ENCODE results near the gene ZC3H12D. TPM values are rescaled to one million over a fixed set of nuclear protein-coding genes. Genes with fewer than 3 reads are reported as not detected.

The ZC3H12D gene
- 1 to 10 TPM; 4.7 to 9.2 (median 7.3) TPM for polyA plus RNA-seq (ENCODE audit: low read depth in 6 of 6)

GRCh38 chr6:149484733-149485700 is at the start of gene ZC3H12D:
ZC3H12D (minus strand) TSS chr6:149485014; CDS start chr6:149474543, 10,471 bp downstream.
- H3K27me3 Mint-ChIP-seq = no peaks in the 10 kb centered on the region
- H3K4me1 Mint-ChIP-seq = peaks cover 63 to 99% (median 86%) of the 10 kb centered on the region in 3 donors
- H3K27ac Mint-ChIP-seq = peak within 1 kb of the TSS; percentile 96 to 100 (median 99)
- peaks cover 0 to 1% (median 0%) of the 10 kb centered on the region in 7 donors for H3K9me3 Mint-ChIP-seq
- peaks cover 0 to 2% of the 10 kb centered on the region in 2 donors for H3K36me3 Mint-ChIP-seq
- ATAC-seq (ENCODE audit: low read depth in 2 of 2) (peak; percentile 49 to 51), DNase-seq (peak; percentile 81)
- peak within 1 kb of the TSS; percentile 94 to 99 (median 97) for H3K4me3 Mint-ChIP-seq

DNA sequence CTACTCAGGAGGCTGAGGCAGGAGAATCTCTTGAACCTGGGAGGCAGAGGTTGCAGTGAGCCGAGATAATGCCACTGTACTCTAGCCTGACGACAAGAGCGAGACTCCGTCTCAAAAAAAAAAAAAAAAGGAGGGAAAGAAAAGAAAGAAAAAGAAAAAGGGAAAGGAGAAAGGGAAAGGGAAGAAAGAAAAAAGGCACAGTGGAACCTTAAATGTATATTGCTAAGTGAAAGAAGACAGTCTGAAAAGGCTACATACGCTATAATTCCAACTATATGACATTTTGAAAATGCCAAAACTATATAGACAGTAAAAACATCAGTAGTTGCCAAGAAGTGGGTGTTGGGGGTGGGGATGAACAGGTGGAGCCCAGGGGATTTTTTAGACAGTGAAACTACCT is 44.8 kb upstream of the ZC3H12D start:
- peaks cover 0 to 4% (median 2%) of the 10 kb centered on the region in 3 donors for H3K4me1 Mint-ChIP-seq
- H3K36me3 Mint-ChIP-seq = peaks cover 26 to 28% of the 10 kb centered on the region in 2 donors
- ATAC-seq (ENCODE audit: low read depth in 2 of 2) (no peak), DNase-seq (no peak)
- no peaks in the 10 kb centered on the region for H3K27me3 Mint-ChIP-seq
- H3K4me3 Mint-ChIP-seq = peak overlapping the region in 1 of 8 donors; percentile 9
- no peaks in the 10 kb centered on the region for H3K9me3 Mint-ChIP-seq
- H3K27ac Mint-ChIP-seq = peak overlapping the region in 1 of 6 donors; percentile 82

DNA sequence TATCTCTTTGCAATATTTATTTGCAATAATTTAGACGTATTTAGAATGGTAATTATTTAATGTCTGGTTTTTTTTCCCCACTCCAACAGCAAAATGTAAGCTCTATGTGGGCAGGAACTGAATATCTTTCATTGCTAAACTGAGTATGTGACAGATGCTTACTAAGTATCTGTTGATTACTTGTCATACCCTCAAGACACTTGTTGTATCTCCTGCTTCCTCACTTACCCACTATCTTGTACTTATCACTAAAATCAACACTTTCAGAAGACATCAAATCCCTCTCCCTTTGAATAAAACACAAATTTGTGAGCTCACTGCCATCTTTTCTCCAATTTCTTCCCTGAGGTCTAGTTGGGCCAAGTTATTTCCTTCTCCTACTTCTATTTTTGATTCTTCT is 30.7 kb upstream of the ZC3H12D start:
- DNase-seq (no peak), ATAC-seq (ENCODE audit: low read depth in 2 of 2) (no peak)
- H3K27ac Mint-ChIP-seq = peak overlapping the region in 3 of 6 donors; percentile 22 to 67 (median 50)
- H3K9me3 Mint-ChIP-seq = no peaks in the 10 kb centered on the region
- H3K36me3 Mint-ChIP-seq = peaks cover 11 to 15% of the 10 kb centered on the region in 2 donors
- H3K27me3 Mint-ChIP-seq = no peaks in the 10 kb centered on the region
- H3K4me3 Mint-ChIP-seq = no peak overlapping the region
- peaks cover 10 to 22% (median 17%) of the 10 kb centered on the region in 3 donors for H3K4me1 Mint-ChIP-seq

- Mint-ChIP-seq H3K4me1 (peaks cover 10 to 21% (median 17%) of the 10 kb centered on the region in 3 donors), H3K36me3 (peaks cover 11 to 15% of the 10 kb centered on the region in 2 donors), H3K4me3 (no peak overlapping the region), H3K27me3 (no peaks in the 10 kb centered on the region), H3K27ac (peak overlapping the region in 2 of 6 donors; percentile 2 to 21), H3K9me3 (no peaks in the 10 kb centered on the region)
- ATAC-seq (ENCODE audit: low read depth in 2 of 2) (no peak), DNase-seq (no peak)
Measured at GRCh38 chr6:149513915-149514314, 29.1 kb upstream of the ZC3H12D start.

- Mint-ChIP-seq H3K27me3 (no peaks in the 10 kb centered on the region), H3K36me3 (peaks cover 6 to 13% of the 10 kb centered on the region in 2 donors), H3K4me3 (no peak overlapping the region), H3K9me3 (no peaks in the 10 kb centered on the region), H3K4me1 (peaks cover 7 to 12% (median 10%) of the 10 kb centered on the region in 3 donors), H3K27ac (peak overlapping the region in 1 of 6 donors; percentile 61)
- ATAC-seq (ENCODE audit: low read depth in 2 of 2) (no peak), DNase-seq (no peak)
Measured at GRCh38 chr6:149510793-149511512, 26.1 kb upstream of the ZC3H12D start.

GRCh38 chr6:149508485-149508884 is 23.7 kb upstream of the ZC3H12D start:
- H3K4me1 Mint-ChIP-seq = peaks cover 5 to 16% (median 7%) of the 10 kb centered on the region in 3 donors
- no peak overlapping the region for H3K4me3 Mint-ChIP-seq
- ATAC-seq (ENCODE audit: low read depth in 2 of 2) (no peak), DNase-seq (no peak)
- peak overlapping the region in 1 of 6 donors; percentile 9 for H3K27ac Mint-ChIP-seq
- H3K9me3 Mint-ChIP-seq = no peaks in the 10 kb centered on the region
- H3K27me3 Mint-ChIP-seq = no peaks in the 10 kb centered on the region
- H3K36me3 Mint-ChIP-seq = peaks cover 13 to 19% of the 10 kb centered on the region in 2 donors

DNA sequence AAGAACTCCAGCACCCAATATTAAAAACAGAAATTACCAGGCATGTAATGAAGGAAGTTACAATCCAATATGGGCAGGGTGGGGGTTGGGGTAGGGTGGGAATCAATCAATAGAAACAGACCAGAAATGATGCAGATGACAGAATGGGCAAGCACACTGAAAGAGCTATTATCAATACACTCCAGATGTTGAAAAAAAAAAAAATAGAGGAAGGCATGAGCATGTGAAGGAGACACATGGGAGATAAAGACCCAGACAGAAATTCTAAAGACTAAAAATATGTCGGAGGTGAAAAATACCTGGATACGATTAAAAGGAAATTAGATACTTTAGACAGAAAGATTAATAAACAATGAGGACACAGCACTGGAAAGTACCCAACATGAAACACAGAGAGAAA is 19.1 kb upstream of the ZC3H12D start:
- Mint-ChIP-seq H3K27me3 (no peaks in the 10 kb centered on the region), H3K4me1 (peaks cover 5 to 25% (median 17%) of the 10 kb centered on the region in 3 donors), H3K36me3 (peaks cover 13 to 19% of the 10 kb centered on the region in 2 donors), H3K27ac (peak overlapping the region in 4 of 6 donors; percentile 5 to 88 (median 66)), H3K4me3 (no peak overlapping the region), H3K9me3 (no peaks in the 10 kb centered on the region)
- ATAC-seq (ENCODE audit: low read depth in 2 of 2) (no peak), DNase-seq (no peak)

GRCh38 chr6:149503276-149503675 is 18.5 kb upstream of the ZC3H12D start:
- Mint-ChIP-seq H3K27me3 (no peaks in the 10 kb centered on the region), H3K36me3 (peaks cover 13 to 19% of the 10 kb centered on the region in 2 donors), H3K4me3 (no peak overlapping the region), H3K27ac (peak overlapping the region in 4 of 6 donors; percentile 11 to 87 (median 77)), H3K9me3 (no peaks in the 10 kb centered on the region), H3K4me1 (peaks cover 5 to 25% (median 19%) of the 10 kb centered on the region in 3 donors)
- ATAC-seq (ENCODE audit: low read depth in 2 of 2) (no peak), DNase-seq (no peak)

- Mint-ChIP-seq H3K27ac (peak overlapping the region; percentile 32 to 84 (median 65)), H3K27me3 (no peaks in the 10 kb centered on the region), H3K36me3 (peaks cover 8 to 19% of the 10 kb centered on the region in 2 donors), H3K4me1 (peaks cover 1 to 25% (median 19%) of the 10 kb centered on the region in 3 donors), H3K4me3 (no peak overlapping the region), H3K9me3 (no peaks in the 10 kb centered on the region)
- no peak for ATAC-seq (ENCODE audit: low read depth in 2 of 2)
- no peak for DNase-seq
Measured at GRCh38 chr6:149501768-149502167, 17.0 kb upstream of the ZC3H12D start.

- Mint-ChIP-seq H3K4me3 (no peak overlapping the region), H3K9me3 (no peaks in the 10 kb centered on the region), H3K27ac (peak overlapping the region in 2 of 6 donors; percentile 12 to 83), H3K27me3 (no peaks in the 10 kb centered on the region), H3K4me1 (peaks cover 4 to 27% (median 19%) of the 10 kb centered on the region in 3 donors), H3K36me3 (peaks cover 8 to 19% of the 10 kb centered on the region in 2 donors)
- DNase-seq (no peak), ATAC-seq (ENCODE audit: low read depth in 2 of 2) (no peak)
Measured at GRCh38 chr6:149501201-149501600, 16.4 kb upstream of the ZC3H12D start.

GRCh38 chr6:149500096-149500495 is 15.3 kb upstream of the ZC3H12D start:
- Mint-ChIP-seq H3K4me3 (no peak overlapping the region), H3K4me1 (peaks cover 11 to 39% (median 27%) of the 10 kb centered on the region in 3 donors), H3K9me3 (no peaks in the 10 kb centered on the region), H3K27ac (peak overlapping the region; percentile 49 to 82 (median 62)), H3K27me3 (no peaks in the 10 kb centered on the region), H3K36me3 (peaks cover under 1 to 11% of the 10 kb centered on the region in 2 donors)
- DNase-seq (no peak), ATAC-seq (ENCODE audit: low read depth in 2 of 2) (no peak)

- peaks cover 15 to 49% (median 34%) of the 10 kb centered on the region in 3 donors for H3K4me1 Mint-ChIP-seq
- H3K4me3 Mint-ChIP-seq = no peak overlapping the region
- no peaks in the 10 kb centered on the region for H3K9me3 Mint-ChIP-seq
- ATAC-seq (ENCODE audit: low read depth in 2 of 2) (no peak), DNase-seq (no peak)
- H3K27me3 Mint-ChIP-seq = no peaks in the 10 kb centered on the region
- H3K27ac Mint-ChIP-seq = peak overlapping the region in 4 of 6 donors; percentile 24 to 98 (median 84)
- peaks cover 0 to 6% of the 10 kb centered on the region in 2 donors for H3K36me3 Mint-ChIP-seq
Measured at GRCh38 chr6:149499066-149499465, 14.3 kb upstream of the ZC3H12D start.

DNA sequence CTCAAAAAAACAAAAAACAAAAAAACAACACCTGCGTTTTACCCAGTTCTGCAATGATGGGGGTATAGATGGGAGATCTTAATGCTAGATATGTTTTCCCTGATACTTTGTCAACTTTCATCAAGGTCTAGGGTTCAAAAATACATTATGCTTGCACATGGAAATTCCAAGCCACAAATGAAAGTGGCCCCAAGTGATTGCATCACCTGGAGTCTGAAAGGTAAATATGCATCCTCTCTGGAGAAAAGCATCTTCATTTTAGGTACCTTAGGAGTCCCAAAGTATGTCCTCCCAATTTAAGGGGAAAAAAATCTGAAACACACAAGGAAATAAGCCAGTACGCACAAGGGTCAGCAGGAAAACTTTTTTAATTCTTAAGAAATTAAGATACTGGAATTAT is 12.6 kb upstream of the ZC3H12D start:
- Mint-ChIP-seq H3K36me3 (no peaks in the 10 kb centered on the region), H3K27me3 (no peaks in the 10 kb centered on the region), H3K4me1 (peaks cover 28 to 65% (median 38%) of the 10 kb centered on the region in 3 donors), H3K27ac (peak overlapping the region in 4 of 6 donors; percentile 5 to 98 (median 52)), H3K4me3 (no peak overlapping the region), H3K9me3 (no peaks in the 10 kb centered on the region)
- ATAC-seq (ENCODE audit: low read depth in 2 of 2) (no peak), DNase-seq (no peak)

All from naive B cell (primary cell).